Keratinocyte (primary cell): ENCODE data around the gene MESD. TPM values are rescaled to one million over a fixed set of nuclear protein-coding genes. Genes with fewer than 3 reads are reported as not detected.

Source experiments
- DNase-seq: peaks from one replicate; pipeline ENCODE4 v3.0.0-alpha.2; 2011; ENCODE audit warnings: low read depth, missing footprints, low spot score
- FAIRE-seq: peaks from 2 replicates; lab custom pipeline; 2011; peaks lifted over from hg19 to GRCh38; lab: Jason Lieb, UNC
- H2AFZ ChIP-seq: 2 replicates; pipeline ENCODE4 v1.6.0; 2012; ENCODE audit warnings: low read length, control low read depth, inconsistent platforms; ENCODE audit not compliant: control insufficient read depth
- H3K27ac ChIP-seq: 2 replicates; pipeline ENCODE4 v1.5.1; 2011; ENCODE audit warnings: low read length; ENCODE audit not compliant: control insufficient read depth, insufficient read depth
- H3K27me3 ChIP-seq: 3 replicates; pipeline ENCODE4 v1.6.0; 2011; ENCODE audit warnings: low read length; ENCODE audit not compliant: control insufficient read depth, insufficient read depth; ENCODE audit errors: extremely low read depth
- H3K36me3 ChIP-seq, 2 experiments: 2 replicates in 1 of 2; 3 replicates in 1 of 2; pipeline ENCODE4 v1.5.1; 2011; ENCODE audit warnings: low read length in 2 of 2, mild to moderate bottlenecking in 1 of 2; ENCODE audit not compliant: control insufficient read depth in 2 of 2, insufficient read depth in 2 of 2; ENCODE audit errors: extremely low read depth in 1 of 2
- H3K4me1 ChIP-seq: 3 replicates; pipeline ENCODE4 v1.5.1; 2011; ENCODE audit warnings: low read length; ENCODE audit not compliant: control insufficient read depth, insufficient read depth; ENCODE audit errors: extremely low read depth
- H3K4me2 ChIP-seq: 3 replicates; pipeline ENCODE4 v1.6.0; 2011; ENCODE audit warnings: low read depth, low read length; ENCODE audit not compliant: control insufficient read depth, insufficient read depth; ENCODE audit errors: extremely low read depth
- H3K4me3 ChIP-seq, 3 experiments: fragments of 200-600 bp in 1 of 3; sonication (generic) in 1 of 3; 2 replicates in 2 of 3; 3 replicates in 1 of 3; pipeline ENCODE4 v1.5.1; 2011 to 2016; ENCODE audit warnings: low read length in 3 of 3, mild to moderate bottlenecking in 3 of 3, control low read depth in 2 of 3, inconsistent platforms in 1 of 3, low read depth in 1 of 3, mixed read lengths in 1 of 3, mixed run types in 1 of 3, moderate library complexity in 1 of 3; ENCODE audit not compliant: control insufficient read depth in 2 of 3, insufficient read depth in 2 of 3; ENCODE audit errors: extremely low read depth in 1 of 3
- H3K79me2 ChIP-seq: 2 replicates; pipeline ENCODE4 v1.6.0; 2012; ENCODE audit warnings: low read length; ENCODE audit not compliant: control insufficient read depth, insufficient read depth
- H3K9ac ChIP-seq: 3 replicates; pipeline ENCODE4 v1.6.0; 2011; ENCODE audit warnings: low read length; ENCODE audit not compliant: control insufficient read depth, insufficient read depth; ENCODE audit errors: extremely low read depth
- H3K9me1 ChIP-seq: 3 replicates; pipeline ENCODE4 v1.6.0; 2011; ENCODE audit warnings: low read length; ENCODE audit not compliant: control insufficient read depth, insufficient read depth; ENCODE audit errors: extremely low read depth
- H3K9me3 ChIP-seq: 2 replicates; pipeline ENCODE4 v1.5.1; 2012; ENCODE audit warnings: low read depth, low read length; ENCODE audit not compliant: control insufficient read depth
- H4K20me1 ChIP-seq: 3 replicates; pipeline ENCODE4 v1.6.0; 2011; ENCODE audit warnings: low read length; ENCODE audit not compliant: control insufficient read depth, insufficient read depth; ENCODE audit errors: extremely low read depth
- EZH2 ChIP-seq: IDR thresholded peaks from one replicate; pipeline ENCODE4 v1.6.1; 2012; ENCODE audit warnings: inconsistent platforms, mild to moderate bottlenecking, low read length, moderate library complexity
- dilution Hi-C: fragments of 300-500 bp; cut with MboI; formaldehyde crosslinking; loops from one replicate; pipeline ENCODE4 v1.7.0; 2020; ENCODE audit warnings: low sequenced_read_pairs; ENCODE audit not compliant: extremely low pct_ligation_motif_present
- polyA plus RNA-seq, 5 experiments: library from polyadenylated mRNA; depleted of rRNA in 3 of 5; stranded (reverse) in 3 of 5; stranded (forward) in 1 of 5; unstranded in 1 of 5; fragments of >200 nt; gene quantifications; 1 replicate in 1 of 5; 2 replicates in 3 of 5; 3 replicates in 1 of 5; pipeline versions ENCODE4 v1.2.1 to v1.2.3, GENCODE V29; 2011 to 2012; ENCODE audit warnings: missing spikeins in 2 of 5, low read depth in 1 of 5, low replicate concordance in 1 of 5
- TF ChIP-seq, protein P1 (sequence below), 3 experiments: IDR thresholded peaks in 1 of 3; conservative IDR thresholded peaks in 1 of 3; optimal IDR thresholded peaks in 1 of 3; 2 replicates in 2 of 3; 3 replicates in 1 of 3; pipeline versions ENCODE3 to v1.5.1; 2011; ENCODE audit warnings: low read length in 3 of 3, mild to moderate bottlenecking in 3 of 3, moderate library complexity in 2 of 3, control low read depth in 1 of 3, inconsistent platforms in 1 of 3; ENCODE audit not compliant: insufficient read depth in 2 of 3; ENCODE audit errors: extremely low read depth in 1 of 3

The MESD gene
- polyA plus RNA-seq, 1 donor (not counting 4 experiments of a cell fraction or from before 2014, with no cell fraction given): 18.7 TPM

DNA sequence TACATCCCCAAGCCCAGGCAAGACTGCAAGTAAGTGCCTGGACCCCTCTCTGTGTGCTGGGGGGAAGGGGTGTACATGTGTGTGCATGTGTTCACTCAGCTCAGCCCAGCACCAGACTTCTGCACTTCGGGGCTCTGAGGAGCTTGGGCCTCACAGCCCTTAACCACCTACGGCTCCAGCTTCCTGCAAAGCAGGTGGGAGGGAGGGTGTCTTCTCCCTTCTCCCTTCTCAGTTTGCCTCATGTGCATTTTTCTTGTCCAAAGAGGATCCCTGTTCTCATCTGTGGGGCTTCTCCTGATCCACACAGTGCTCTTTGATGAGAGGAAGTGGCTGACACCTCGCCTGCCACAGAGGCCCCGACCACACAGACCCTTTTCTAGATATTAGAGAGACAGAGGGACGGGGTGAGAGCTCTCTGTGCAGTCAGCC is 69.3 kb downstream of the MESD start:
- dilution Hi-C loops: no loop called here
- TF ChIP-seq, protein P1, sequence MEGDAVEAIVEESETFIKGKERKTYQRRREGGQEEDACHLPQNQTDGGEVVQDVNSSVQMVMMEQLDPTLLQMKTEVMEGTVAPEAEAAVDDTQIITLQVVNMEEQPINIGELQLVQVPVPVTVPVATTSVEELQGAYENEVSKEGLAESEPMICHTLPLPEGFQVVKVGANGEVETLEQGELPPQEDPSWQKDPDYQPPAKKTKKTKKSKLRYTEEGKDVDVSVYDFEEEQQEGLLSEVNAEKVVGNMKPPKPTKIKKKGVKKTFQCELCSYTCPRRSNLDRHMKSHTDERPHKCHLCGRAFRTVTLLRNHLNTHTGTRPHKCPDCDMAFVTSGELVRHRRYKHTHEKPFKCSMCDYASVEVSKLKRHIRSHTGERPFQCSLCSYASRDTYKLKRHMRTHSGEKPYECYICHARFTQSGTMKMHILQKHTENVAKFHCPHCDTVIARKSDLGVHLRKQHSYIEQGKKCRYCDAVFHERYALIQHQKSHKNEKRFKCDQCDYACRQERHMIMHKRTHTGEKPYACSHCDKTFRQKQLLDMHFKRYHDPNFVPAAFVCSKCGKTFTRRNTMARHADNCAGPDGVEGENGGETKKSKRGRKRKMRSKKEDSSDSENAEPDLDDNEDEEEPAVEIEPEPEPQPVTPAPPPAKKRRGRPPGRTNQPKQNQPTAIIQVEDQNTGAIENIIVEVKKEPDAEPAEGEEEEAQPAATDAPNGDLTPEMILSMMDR (optimal IDR thresholded peaks at IDR 0.05 in 1 of 3, IDR thresholded peaks at IDR 0.05 in 1 of 3, conservative IDR thresholded peaks at IDR 0.05 in 1 of 3; ENCODE audit: extremely low read depth in 1 of 3, insufficient read depth in 2 of 3, low read length in 3 of 3): no peak
- TF ChIP-seq EZH2: no peak
- H3K4me3 ChIP-seq: no peak overlapping the region
- no peak overlapping the region for H3K9ac ChIP-seq
- H3K27ac ChIP-seq: no peak overlapping the region
- no peaks in the 10 kb centered on the region for H3K9me1 ChIP-seq
- H3K27me3 ChIP-seq: no peaks in the 10 kb centered on the region
- H3K4me2 ChIP-seq: no peak overlapping the region
- no peaks in the 10 kb centered on the region for H3K79me2 ChIP-seq
- H4K20me1 ChIP-seq: no peaks in the 10 kb centered on the region
- H2AFZ ChIP-seq: no peak overlapping the region
- DNase-seq (no peak), FAIRE-seq (no peak)
- H3K36me3 ChIP-seq: no peaks in the 10 kb centered on the region
- peaks cover 6% of the 10 kb centered on the region for H3K4me1 ChIP-seq
- no peaks in the 10 kb centered on the region for H3K9me3 ChIP-seq

GRCh38 chr15:80918196-80918783 is 71.3 kb downstream of the MESD start:
- no peak for TF ChIP-seq EZH2
- TF ChIP-seq, protein P1 (optimal IDR thresholded peaks at IDR 0.05 in 1 of 3, IDR thresholded peaks at IDR 0.05 in 1 of 3, conservative IDR thresholded peaks at IDR 0.05 in 1 of 3; ENCODE audit: extremely low read depth in 1 of 3, insufficient read depth in 2 of 3, low read length in 3 of 3): no peak
- Histone ChIP-seq H2AFZ (no peak overlapping the region), H3K4me3 (no peak overlapping the region), H3K4me2 (no peak overlapping the region), H3K27me3 (no peaks in the 10 kb centered on the region), H3K27ac (no peak overlapping the region), H3K9ac (no peak overlapping the region), H3K4me1 (peaks cover 10% of the 10 kb centered on the region), H4K20me1 (no peaks in the 10 kb centered on the region), H3K9me1 (no peaks in the 10 kb centered on the region), H3K9me3 (no peaks in the 10 kb centered on the region), H3K79me2 (no peaks in the 10 kb centered on the region), H3K36me3 (no peaks in the 10 kb centered on the region)
- DNase-seq (no peak), FAIRE-seq (no peak)
- dilution Hi-C loops: no loop called here
